Measurements from ENCODE around the gene PPP1R15B.

DNA sequence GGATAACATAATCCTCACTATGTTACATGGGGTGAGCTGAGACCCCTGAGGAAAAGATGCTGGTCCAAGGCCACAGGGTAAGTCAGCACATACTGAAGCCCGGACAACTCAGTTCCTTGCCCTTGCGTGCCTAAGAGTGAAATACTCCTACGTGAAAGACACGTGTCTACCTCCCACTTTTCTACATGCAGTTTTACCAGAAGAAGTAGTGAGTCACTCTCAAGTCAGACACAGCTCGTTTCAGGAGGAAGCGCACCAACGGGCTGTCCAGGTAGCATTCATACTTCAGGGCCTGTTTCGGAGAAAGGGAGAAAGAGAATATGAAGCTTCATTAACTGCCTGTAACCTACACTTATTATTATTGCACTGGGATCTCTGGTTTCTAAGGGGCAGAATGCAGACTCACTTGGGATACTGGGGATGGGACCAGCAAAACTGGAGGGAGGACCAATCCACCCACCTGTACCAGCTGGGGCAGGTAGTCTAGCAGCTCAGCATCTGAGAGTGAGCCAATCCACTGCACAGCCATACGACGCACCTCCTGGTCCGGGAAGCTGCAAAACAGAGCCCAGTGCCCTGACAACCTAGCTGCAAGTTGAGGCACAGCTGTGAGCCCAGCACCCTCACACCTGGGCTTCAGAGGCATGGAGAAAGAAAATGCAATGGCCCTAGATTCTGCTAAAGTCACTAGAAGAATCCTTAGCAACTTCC lies 32.4 kb upstream of the PPP1R15B start:
- TF ChIP-seq, protein P1, sequence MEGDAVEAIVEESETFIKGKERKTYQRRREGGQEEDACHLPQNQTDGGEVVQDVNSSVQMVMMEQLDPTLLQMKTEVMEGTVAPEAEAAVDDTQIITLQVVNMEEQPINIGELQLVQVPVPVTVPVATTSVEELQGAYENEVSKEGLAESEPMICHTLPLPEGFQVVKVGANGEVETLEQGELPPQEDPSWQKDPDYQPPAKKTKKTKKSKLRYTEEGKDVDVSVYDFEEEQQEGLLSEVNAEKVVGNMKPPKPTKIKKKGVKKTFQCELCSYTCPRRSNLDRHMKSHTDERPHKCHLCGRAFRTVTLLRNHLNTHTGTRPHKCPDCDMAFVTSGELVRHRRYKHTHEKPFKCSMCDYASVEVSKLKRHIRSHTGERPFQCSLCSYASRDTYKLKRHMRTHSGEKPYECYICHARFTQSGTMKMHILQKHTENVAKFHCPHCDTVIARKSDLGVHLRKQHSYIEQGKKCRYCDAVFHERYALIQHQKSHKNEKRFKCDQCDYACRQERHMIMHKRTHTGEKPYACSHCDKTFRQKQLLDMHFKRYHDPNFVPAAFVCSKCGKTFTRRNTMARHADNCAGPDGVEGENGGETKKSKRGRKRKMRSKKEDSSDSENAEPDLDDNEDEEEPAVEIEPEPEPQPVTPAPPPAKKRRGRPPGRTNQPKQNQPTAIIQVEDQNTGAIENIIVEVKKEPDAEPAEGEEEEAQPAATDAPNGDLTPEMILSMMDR (IDR thresholded peaks at IDR 0.05), result no peak
- TF ChIP-seq EZH2 (IDR thresholded peaks at IDR 0.05; ENCODE audit: borderline replicate concordance, insufficient read depth, low read depth, low read length, poor library complexity, severe bottlenecking), result no peak
